DMS 273 (cell line): ENCODE data around the gene NR2E3.
A peak's percentile ranks its signal among the peaks of the same experiment; 100 is the strongest.

ENCODE experiments used
- DNase-seq: peaks from one replicate; lab custom pipeline; 2025; ENCODE audit not compliant: unreplicated experiment; lab: John Stamatoyannopoulos, UW

The NR2E3 gene

DNA sequence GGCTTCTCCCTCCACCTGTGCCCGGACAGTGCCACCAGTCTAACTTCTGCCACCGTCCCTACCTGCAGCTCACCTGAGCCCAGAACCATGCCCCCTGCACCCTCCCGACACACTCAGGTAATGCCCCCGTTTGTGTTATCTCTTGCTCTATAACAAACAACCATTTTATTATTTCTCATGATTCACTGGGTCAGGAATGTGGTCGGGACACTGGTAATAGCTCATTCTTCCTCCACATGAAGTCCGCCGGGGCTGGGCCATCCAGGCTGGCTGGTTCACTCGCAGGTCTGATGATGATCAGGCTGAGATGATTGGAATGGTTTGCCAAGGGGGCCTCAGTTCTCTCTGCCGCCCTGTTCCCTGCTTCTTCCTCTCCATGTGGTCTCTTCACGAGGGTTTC lies 20.3 kb upstream of the NR2E3 start:
- DNase-seq: no peak

DNA sequence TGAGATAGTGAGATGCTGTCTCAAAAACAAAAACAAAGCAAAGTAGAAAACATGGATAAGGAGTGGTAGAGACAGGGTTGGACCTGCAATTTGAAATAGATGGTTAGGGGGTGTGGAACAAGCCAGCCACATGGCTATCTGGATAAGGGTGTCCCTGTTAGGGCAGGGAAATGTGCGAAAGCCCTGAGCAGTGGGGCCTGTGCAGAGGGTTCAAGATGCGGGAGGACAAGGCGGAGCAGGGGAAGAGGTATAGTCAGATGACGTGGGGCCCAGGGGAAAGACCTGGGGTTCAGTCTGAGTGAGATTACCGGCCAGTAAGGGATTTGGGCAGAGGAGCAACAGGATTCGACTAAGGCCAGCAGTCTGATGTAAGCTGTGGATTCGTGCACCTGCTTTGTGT lies 18.4 kb upstream of the NR2E3 start:
- DNase-seq: no peak

- no peak for DNase-seq
These were observed 17.8 kb upstream of the NR2E3 start for GRCh38 chr15:71792521-71792920.

- DNase-seq: no peak
These were observed 11.7 kb upstream of the NR2E3 start for GRCh38 chr15:71798641-71799040.

- DNase-seq: no peak
These were observed 10.2 kb upstream of the NR2E3 start for GRCh38 chr15:71800190-71800589.

GRCh38 chr15:71800835-71801745 lies 9.3 kb upstream of the NR2E3 start:
- DNase-seq: peak; percentile 67

DNA sequence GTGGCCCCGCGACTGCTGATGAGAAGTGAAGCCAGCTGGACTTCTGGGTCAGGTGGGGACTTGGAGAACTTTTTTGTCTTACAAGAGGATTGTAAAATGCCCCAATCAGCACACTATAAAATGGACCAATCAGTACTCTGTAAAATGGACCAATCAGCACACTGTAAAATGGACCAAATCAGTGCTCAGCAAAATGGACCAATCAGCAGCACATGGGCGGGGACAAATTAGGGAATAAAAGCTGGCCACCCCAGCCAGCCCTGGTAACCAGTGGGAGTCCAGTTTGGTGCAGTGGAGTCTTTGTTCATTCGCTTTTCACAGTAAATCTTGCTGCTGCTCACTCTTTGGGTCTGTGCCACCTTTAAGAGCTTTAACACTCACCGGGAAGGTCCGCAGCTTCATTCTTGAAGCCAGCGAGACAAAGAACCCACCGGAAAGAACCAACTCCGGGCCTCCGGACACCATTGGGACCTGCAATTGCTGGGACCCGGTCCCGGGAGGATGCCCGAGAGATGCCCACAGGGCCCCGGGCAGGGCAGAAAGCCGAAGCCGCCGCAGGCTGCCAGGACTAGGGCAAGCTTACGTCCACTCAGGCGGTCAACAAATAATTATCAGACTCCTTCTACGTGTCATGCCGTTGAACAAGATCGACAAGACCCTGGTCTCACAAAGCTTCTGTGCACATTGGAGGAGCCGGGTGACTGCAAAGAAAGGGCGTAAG lies 8.3 kb upstream of the NR2E3 start:
- no peak for DNase-seq

- no peak for DNase-seq
These were observed 7.6 kb upstream of the NR2E3 start for GRCh38 chr15:71802770-71803169.

DNA sequence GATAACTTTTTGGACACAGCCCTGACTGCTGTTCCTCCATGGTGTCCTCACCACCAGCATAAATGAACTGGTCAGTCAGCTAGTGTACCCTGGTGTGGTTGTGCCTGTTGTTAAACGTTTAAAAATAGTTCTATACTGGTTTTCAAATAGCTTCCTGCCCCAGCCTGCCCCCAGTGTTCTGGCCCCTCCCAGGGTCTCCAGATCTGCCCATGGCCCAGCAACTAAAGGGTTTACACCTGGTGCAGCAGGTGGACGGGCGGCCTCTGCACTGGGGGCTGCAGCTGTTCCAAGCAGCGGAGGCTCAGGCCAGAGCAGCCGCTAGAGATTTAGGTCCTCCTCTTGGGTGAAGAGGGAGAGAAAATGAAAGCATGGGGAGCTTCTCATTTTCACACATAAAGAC lies 6.1 kb upstream of the NR2E3 start:
- DNase-seq: peak; percentile 37

DNA sequence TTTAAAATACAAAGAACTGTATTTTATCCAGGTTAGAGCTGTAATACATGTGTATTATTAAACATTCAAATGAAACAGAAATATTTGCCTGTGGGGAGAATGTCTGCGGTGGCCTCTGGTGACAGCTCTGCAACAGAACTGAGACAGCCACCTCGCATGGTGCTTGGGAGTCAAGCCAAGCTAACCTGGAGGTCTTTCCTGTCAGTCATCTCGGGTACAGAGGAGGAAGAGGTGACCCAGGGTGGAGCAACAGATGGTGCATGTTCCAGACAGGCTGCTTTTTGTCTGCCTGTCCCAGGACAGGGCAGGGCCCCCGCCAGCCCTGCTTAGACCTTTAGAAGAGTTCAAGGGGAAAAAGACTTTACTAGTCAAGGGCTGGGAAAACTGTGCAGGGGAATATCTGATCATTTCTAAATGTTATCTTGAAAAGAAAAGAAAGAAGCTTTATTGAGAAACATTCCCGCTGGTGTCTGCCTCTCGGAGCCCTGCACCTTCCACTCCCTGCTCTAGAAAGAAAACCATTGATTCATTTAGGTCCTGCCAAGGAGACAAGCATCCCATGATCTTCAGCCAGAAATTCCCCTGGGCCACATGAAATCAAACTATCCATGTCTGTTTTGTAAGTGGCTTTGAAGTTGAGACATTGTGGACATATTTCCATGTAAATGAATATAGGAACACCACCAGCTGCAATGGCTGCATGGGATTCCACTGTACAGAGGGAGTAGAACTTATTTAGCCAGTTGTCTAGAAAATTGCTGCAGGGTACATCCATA lies 5.5 kb upstream of the NR2E3 start:
- peak; percentile 41 for DNase-seq

GRCh38 chr15:71806452-71806931 lies 3.9 kb upstream of the NR2E3 start:
- DNase-seq: peak; percentile 58

- DNase-seq: peak; percentile 63
These were observed 3.2 kb upstream of the NR2E3 start for GRCh38 chr15:71807125-71807629.

DNA sequence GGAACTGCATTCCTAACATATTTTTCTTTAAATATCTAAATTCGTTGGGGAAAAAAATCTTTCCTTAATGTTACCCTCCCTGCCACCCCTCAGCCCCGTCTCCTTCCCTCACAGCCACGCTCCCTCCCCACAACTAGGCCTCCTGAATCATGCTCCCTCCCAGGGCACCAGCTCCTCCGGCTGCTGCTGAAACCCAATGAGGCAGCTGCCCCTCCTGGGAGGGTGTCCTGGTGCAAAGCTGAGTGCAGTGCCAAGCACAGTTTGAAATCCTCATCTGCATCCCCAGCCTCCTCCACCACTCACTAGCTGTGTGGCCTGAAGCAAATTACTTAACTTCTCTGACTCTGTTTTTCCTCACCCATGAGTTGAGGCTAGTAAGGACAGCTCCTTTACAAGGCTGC lies 2.7 kb upstream of the NR2E3 start:
- peak; percentile 46 for DNase-seq

DNA sequence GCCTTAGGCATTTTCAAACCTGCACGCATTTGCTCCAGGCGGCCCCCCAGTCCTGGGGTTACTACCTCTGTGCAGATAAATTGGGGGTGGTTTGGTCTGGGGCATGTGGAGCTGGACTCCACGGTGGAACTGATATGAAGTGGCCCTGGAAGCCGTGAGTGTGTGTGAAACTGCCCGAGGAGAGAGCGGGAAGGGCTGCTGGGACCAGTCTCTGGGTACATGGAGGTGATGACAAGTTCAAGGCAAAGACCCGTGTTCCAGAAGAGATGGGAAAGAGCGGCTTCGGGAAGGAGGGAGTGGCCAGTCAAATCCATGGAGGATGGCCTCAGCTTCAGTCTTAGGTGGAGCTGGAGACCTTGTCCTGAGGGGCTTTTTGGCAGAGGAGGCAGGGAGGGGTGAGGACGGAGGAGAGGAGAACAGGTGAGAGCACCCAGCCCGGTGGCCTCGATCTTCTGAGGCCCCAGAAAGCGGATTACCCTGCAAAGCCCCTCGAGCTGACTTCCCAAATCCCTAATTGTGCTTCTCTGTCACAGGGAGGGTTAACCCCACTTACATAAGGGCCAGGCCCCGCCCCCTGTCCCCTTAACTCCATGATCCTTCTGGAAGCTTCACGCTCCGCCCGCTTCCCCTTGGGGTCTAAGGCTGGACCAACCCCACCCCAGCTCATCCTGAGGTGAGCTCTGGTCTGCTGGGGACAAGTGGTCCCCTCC lies 1.9 kb upstream of the NR2E3 start:
- no peak for DNase-seq

DNA sequence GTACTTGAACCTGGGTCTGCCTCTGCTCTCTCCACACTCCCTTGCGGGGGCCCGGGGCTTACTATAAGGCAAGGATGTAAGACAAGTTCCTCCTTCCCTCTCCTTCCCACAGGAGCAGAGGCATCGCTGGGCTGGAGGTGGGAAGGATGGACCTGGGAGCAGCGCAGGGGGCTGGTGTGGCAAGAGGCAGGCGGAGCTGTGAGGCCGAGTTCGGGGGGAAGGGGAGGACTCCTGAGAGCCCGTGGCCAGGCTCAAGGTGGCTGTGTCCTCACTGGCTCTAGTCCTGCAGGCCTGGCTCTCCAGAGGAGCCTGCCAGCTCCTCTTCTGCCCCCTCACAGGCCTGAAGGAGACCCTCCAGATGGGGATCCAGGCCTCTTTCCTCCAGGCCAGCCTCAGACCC lies 1.0 kb upstream of the NR2E3 start:
- DNase-seq: no peak

GRCh38 chr15:71811036-71811736 lies 832 bp downstream of the NR2E3 start:
- DNase-seq: no peak

GRCh38 chr15:71811752-71812735 lies 1.7 kb downstream of the NR2E3 start:
- DNase-seq: no peak

- no peak for DNase-seq
These were observed 2.8 kb downstream of the NR2E3 start for GRCh38 chr15:71812966-71813722.
